Measurements from ENCODE around the gene VDAC2. TPM values are rescaled to one million over a fixed set of nuclear protein-coding genes. Genes with fewer than 3 reads are reported as not detected.
A peak's percentile ranks its signal among the peaks of the same experiment; 100 is the strongest.

The VDAC2 gene
- total RNA-seq, 2 donors from 2014 or later, result 277 to 292 TPM

- H3K36me3 ChIP-seq (ENCODE audit: control insufficient read depth, insufficient read depth, low read length), result no peaks in the 10 kb centered on the region
- Mint-ChIP-seq H3K27ac (no peak overlapping the region), H3K27me3 (ENCODE audit: insufficient read depth) (no peaks in the 10 kb centered on the region), H3K4me3 (no peak overlapping the region), H3K4me1 (peaks cover 2% of the 10 kb centered on the region), H3K36me3 (ENCODE audit: low read depth) (no peaks in the 10 kb centered on the region), H3K9me3 (no peaks in the 10 kb centered on the region)
- H3K9me3 ChIP-seq (ENCODE audit: control insufficient read depth, low read length), result no peaks in the 10 kb centered on the region
- WGBS, 2 experiments (ENCODE audit: insufficient coverage in 1 of 2, insufficient read length in 1 of 2), result 89 to 96% methylated on average over 5 of the region's 5 CpGs
- H3K4me1 ChIP-seq (ENCODE audit: control insufficient read depth, insufficient read depth, low read length), result no peaks in the 10 kb centered on the region
- no peak overlapping the region for H3K9ac ChIP-seq (ENCODE audit: extremely low read depth, low read length, poor library complexity, severe bottlenecking)
- H3K27ac ChIP-seq (ENCODE audit: low read depth, low read length), result no peak overlapping the region
- TF ChIP-seq CTCF (conservative IDR thresholded peaks at IDR 0.05), result no peak
- DNase-seq, result no peak
- no peak overlapping the region for H3K4me3 ChIP-seq (ENCODE audit: low read length)
- no peaks in the 10 kb centered on the region for H3K27me3 ChIP-seq (ENCODE audit: control insufficient read depth, insufficient read depth, low read length, poor library complexity, severe bottlenecking)
Observed at GRCh38 chr10:75266945-75267344, 56.3 kb downstream of the VDAC2 start.

- H3K9me3 ChIP-seq (ENCODE audit: control insufficient read depth, low read length), result no peaks in the 10 kb centered on the region
- Mint-ChIP-seq H3K27me3 (ENCODE audit: insufficient read depth) (no peaks in the 10 kb centered on the region), H3K4me1 (no peaks in the 10 kb centered on the region), H3K9me3 (no peaks in the 10 kb centered on the region), H3K36me3 (ENCODE audit: low read depth) (no peaks in the 10 kb centered on the region), H3K27ac (no peak overlapping the region), H3K4me3 (no peak overlapping the region)
- H3K4me3 ChIP-seq (ENCODE audit: low read length), result no peak overlapping the region
- no peak overlapping the region for H3K27ac ChIP-seq (ENCODE audit: low read depth, low read length)
- no peak for TF ChIP-seq CTCF (conservative IDR thresholded peaks at IDR 0.05)
- DNase-seq, result no peak
- H3K36me3 ChIP-seq (ENCODE audit: control insufficient read depth, insufficient read depth, low read length), result no peaks in the 10 kb centered on the region
- no peaks in the 10 kb centered on the region for H3K4me1 ChIP-seq (ENCODE audit: control insufficient read depth, insufficient read depth, low read length)
- no peaks in the 10 kb centered on the region for H3K27me3 ChIP-seq (ENCODE audit: control insufficient read depth, insufficient read depth, low read length, poor library complexity, severe bottlenecking)
- 86 to 100% methylated on average over 1 to 5 of the region's 5 CpGs for WGBS, 2 experiments (ENCODE audit: insufficient coverage in 1 of 2, insufficient read length in 1 of 2)
- H3K9ac ChIP-seq (ENCODE audit: extremely low read depth, low read length, poor library complexity, severe bottlenecking), result no peak overlapping the region
Observed at GRCh38 chr10:75269605-75270004, 59.0 kb downstream of the VDAC2 start.

- Histone ChIP-seq H3K27ac (ENCODE audit: low read depth, low read length) (peak overlapping the region; percentile 34), H3K4me3 (ENCODE audit: low read length) (no peak overlapping the region), H3K9me3 (ENCODE audit: control insufficient read depth, low read length) (no peaks in the 10 kb centered on the region), H3K9ac (ENCODE audit: extremely low read depth, low read length, poor library complexity, severe bottlenecking) (no peak overlapping the region), H3K4me1 (ENCODE audit: control insufficient read depth, insufficient read depth, low read length) (no peaks in the 10 kb centered on the region), H3K27me3 (ENCODE audit: control insufficient read depth, insufficient read depth, low read length, poor library complexity, severe bottlenecking) (no peaks in the 10 kb centered on the region), H3K36me3 (ENCODE audit: control insufficient read depth, insufficient read depth, low read length) (no peaks in the 10 kb centered on the region)
- Mint-ChIP-seq H3K27ac (no peak overlapping the region), H3K27me3 (ENCODE audit: insufficient read depth) (peaks cover 8% of the 10 kb centered on the region), H3K9me3 (no peaks in the 10 kb centered on the region), H3K4me1 (no peaks in the 10 kb centered on the region), H3K4me3 (no peak overlapping the region), H3K36me3 (ENCODE audit: low read depth) (no peaks in the 10 kb centered on the region)
- TF ChIP-seq CTCF (conservative IDR thresholded peaks at IDR 0.05), result no peak
- no peak for DNase-seq
- 87 to 94% methylated on average over 3 to 5 of the region's 5 CpGs for WGBS, 2 experiments (ENCODE audit: insufficient coverage in 1 of 2, insufficient read length in 1 of 2)
Observed at GRCh38 chr10:75272094-75272493, 61.5 kb downstream of the VDAC2 start.

All from endodermal cell (in vitro differentiated cells).